CD4-positive, alpha-beta memory T cell (primary cell): ENCODE results near the gene RAD18. TPM values are rescaled to one million over a fixed set of nuclear protein-coding genes. Genes with fewer than 3 reads are reported as not detected.

ENCODE experiments used
- CTCF ChIA-PET: fragments of 350-600 bp; sonication (Branson Sonifier 250); formaldehyde crosslinking; loops from one replicate; lab custom pipeline; 2021; ENCODE audit warnings: inconsistent platforms; ENCODE audit not compliant: partially characterized antibody; lab: Charles Lee
- POLR2A ChIA-PET: fragments of 350-600 bp; sonication (Branson Sonifier 250); formaldehyde crosslinking; loops from one replicate; lab custom pipeline; 2021; ENCODE audit not compliant: partially characterized antibody; lab: Charles Lee
- DNase-seq, 5 donors: peaks; one replicate each; pipeline versions ENCODE4 v3.0.0 to v3.0.0-alpha.2; 2020 to 2022; ENCODE audit warnings: mixed read lengths in 1 of 5
- H3K27ac ChIP-seq: one replicate; pipeline ENCODE4 v1.7.0; 2013; ENCODE audit warnings: low read depth, low read length
- H3K27me3 ChIP-seq: 2 replicates; pipeline ENCODE4 v1.7.0; 2013; ENCODE audit warnings: mild to moderate bottlenecking, low read length, moderate library complexity; ENCODE audit not compliant: insufficient read depth
- H3K36me3 ChIP-seq: 2 replicates; pipeline ENCODE4 v1.7.0; 2013; ENCODE audit warnings: mild to moderate bottlenecking, low read length, moderate library complexity; ENCODE audit not compliant: insufficient read depth
- H3K4me1 ChIP-seq: 2 replicates; pipeline ENCODE4 v1.7.0; 2013; ENCODE audit warnings: mild to moderate bottlenecking, low read length, moderate library complexity; ENCODE audit not compliant: insufficient read depth
- H3K4me3 ChIP-seq, 2 donors: one replicate each; pipeline ENCODE4 v1.7.0; 2013; ENCODE audit warnings: low read length in 2 of 2, mild to moderate bottlenecking in 1 of 2
- H3K9me3 ChIP-seq, 2 donors: one replicate each; pipeline ENCODE4 v1.7.0; 2013; ENCODE audit warnings: low read length in 2 of 2, control low read depth in 1 of 2; ENCODE audit not compliant: control insufficient read depth in 1 of 2
- H3K27ac Mint-ChIP-seq, 7 donors: one replicate each; pipeline ENCODE4 v1.8.0; 2020 to 2021; ENCODE audit warnings: mixed read lengths in 7 of 7, mild to moderate bottlenecking in 6 of 7, inconsistent platforms in 3 of 7, moderate library complexity in 3 of 7
- H3K27me3 Mint-ChIP-seq, 2 donors: one replicate each; pipeline ENCODE4 v1.8.0; 2020 to 2021; ENCODE audit warnings: mixed read lengths in 2 of 2
- H3K36me3 Mint-ChIP-seq, 2 donors: one replicate each; pipeline ENCODE4 v1.8.0; 2020 to 2021; ENCODE audit warnings: mixed read lengths in 2 of 2, inconsistent platforms in 1 of 2, mild to moderate bottlenecking in 1 of 2
- H3K4me1 Mint-ChIP-seq, 4 donors: one replicate each; pipeline ENCODE4 v1.8.0; 2020 to 2021; ENCODE audit warnings: mixed read lengths in 4 of 4, mild to moderate bottlenecking in 1 of 4
- H3K4me3 Mint-ChIP-seq, 8 donors: one replicate each; pipeline ENCODE4 v1.8.0; 2020 to 2021; ENCODE audit warnings: mixed read lengths in 8 of 8, mild to moderate bottlenecking in 7 of 8, moderate library complexity in 6 of 8, inconsistent platforms in 3 of 8
- H3K9me3 Mint-ChIP-seq, 8 donors: one replicate each; pipeline ENCODE4 v1.8.0; 2020 to 2021; ENCODE audit warnings: mixed read lengths in 8 of 8, mild to moderate bottlenecking in 5 of 8, inconsistent platforms in 3 of 8, moderate library complexity in 1 of 8
- intact Hi-C: fragments of 100-400 bp; cut with micrococcal nuclease; formaldehyde crosslinking; loops from one replicate; pipeline ENCODE4 v1.15.1; 2023
- polyA plus RNA-seq, 2 donors: library from polyadenylated mRNA; unstranded; fragments of 300-500 nt; fragmentation: Illumina TruSeq; gene quantifications; one replicate each; pipeline ENCODE4 v1.2.3, GENCODE V29; 2021
- total RNA-seq, 2 experiments: library from RNA; stranded (reverse); gene quantifications; one replicate each; pipeline ENCODE4 v1.2.3, GENCODE V29; 2021

The RAD18 gene
- total and polyA plus RNA-seq, 4 experiments from 2014 or later: 11.9 to 17.6 (median 15.7) TPM

- intact Hi-C loops: no loop called here
- Mint-ChIP-seq H3K27ac (no peak overlapping the region), H3K36me3 (peaks cover 0 to 9% of the 10 kb centered on the region in 2 donors), H3K4me1 (peaks cover 6 to 21% (median 13%) of the 10 kb centered on the region in 4 donors), H3K4me3 (no peak overlapping the region), H3K9me3 (peaks cover 0 to 5% (median 0%) of the 10 kb centered on the region in 8 donors), H3K27me3 (peaks cover 5 to 8% of the 10 kb centered on the region in 2 donors)
- no peaks in the 10 kb centered on the region for H3K27me3 ChIP-seq
- no peak overlapping the region for H3K4me3 ChIP-seq
- H3K4me1 ChIP-seq: peaks cover 10% of the 10 kb centered on the region
- no peaks in the 10 kb centered on the region for H3K36me3 ChIP-seq
- POLR2A ChIA-PET: no interaction called here
- no peak overlapping the region for H3K27ac ChIP-seq
- no peak for DNase-seq
- CTCF ChIA-PET: interaction anchor here (13.1 kb wide), 1 partner anchor 335 kb away, joined by 227 read pairs; no protein-coding TSS in a partner anchor
- H3K9me3 ChIP-seq: no peaks in the 10 kb centered on the region
Observed at GRCh38 chr3:8967553-8967952, 4.3 kb upstream of the RAD18 start.

GRCh38 chr3:8966820-8967348 is 3.6 kb upstream of the RAD18 start:
- CTCF ChIA-PET: interaction anchor here (0.8 to 13.1 kb wide), 2 partner anchors 336 to 343 kb away, joined by 4 to 227 read pairs; no protein-coding TSS in a partner anchor
- H3K27ac Mint-ChIP-seq: peak overlapping the region in 1 of 7 donors; percentile 65

GRCh38 chr3:8966150-8966819 is 3.0 kb upstream of the RAD18 start:
- CTCF ChIA-PET: interaction anchor here (0.8 to 13.1 kb wide), 2 partner anchors 337 to 344 kb away, joined by 4 to 227 read pairs; no protein-coding TSS in a partner anchor
- POLR2A ChIA-PET: no interaction called here
- intact Hi-C loops: no loop called here
- Mint-ChIP-seq H3K4me3 (no peak overlapping the region), H3K36me3 (peaks cover 0 to 11% of the 10 kb centered on the region in 2 donors), H3K27me3 (peaks cover 5 to 8% of the 10 kb centered on the region in 2 donors), H3K4me1 (peaks cover 10 to 33% (median 21%) of the 10 kb centered on the region in 4 donors), H3K9me3 (peaks cover 0 to 5% (median 0%) of the 10 kb centered on the region in 8 donors), H3K27ac (peak overlapping the region in 2 of 7 donors; percentile 42 to 65)
- Histone ChIP-seq H3K9me3 (no peaks in the 10 kb centered on the region), H3K4me1 (peaks cover 21% of the 10 kb centered on the region), H3K4me3 (no peak overlapping the region), H3K27me3 (no peaks in the 10 kb centered on the region), H3K36me3 (no peaks in the 10 kb centered on the region), H3K27ac (no peak overlapping the region)
- no peak for DNase-seq

More at GRCh38 chr3:8966820-8967348, 3.6 kb upstream of the RAD18 start:
- no peak for DNase-seq
- peaks cover 0 to 5% (median 0%) of the 10 kb centered on the region in 8 donors for H3K9me3 Mint-ChIP-seq
- no peaks in the 10 kb centered on the region for H3K9me3 ChIP-seq
- peaks cover 16% of the 10 kb centered on the region for H3K4me1 ChIP-seq
- H3K27me3 ChIP-seq: no peaks in the 10 kb centered on the region
- H3K4me3 Mint-ChIP-seq: no peak overlapping the region
- no peaks in the 10 kb centered on the region for H3K36me3 ChIP-seq
- peaks cover 0 to 11% of the 10 kb centered on the region in 2 donors for H3K36me3 Mint-ChIP-seq
- POLR2A ChIA-PET: no interaction called here
- H3K4me3 ChIP-seq: no peak overlapping the region
- H3K27ac ChIP-seq: no peak overlapping the region
- H3K4me1 Mint-ChIP-seq: peaks cover 10 to 28% (median 19%) of the 10 kb centered on the region in 4 donors
- intact Hi-C loops: no loop called here
- H3K27me3 Mint-ChIP-seq: peaks cover 5 to 8% of the 10 kb centered on the region in 2 donors

GRCh38 chr3:8964436-8965370 is 1.4 kb upstream of the RAD18 start:
- H3K4me1 ChIP-seq: peaks cover 21% of the 10 kb centered on the region
- peaks cover 4 to 5% of the 10 kb centered on the region in 2 donors for H3K27me3 Mint-ChIP-seq
- no peak overlapping the region for H3K4me3 ChIP-seq
- no peaks in the 10 kb centered on the region for H3K27me3 ChIP-seq
- no peak overlapping the region for H3K27ac ChIP-seq
- POLR2A ChIA-PET: no interaction called here
- peak overlapping the region; percentile 92 to 97 (median 94) for H3K4me3 Mint-ChIP-seq
- H3K9me3 ChIP-seq: no peaks in the 10 kb centered on the region
- peaks cover 0 to 11% of the 10 kb centered on the region in 2 donors for H3K36me3 Mint-ChIP-seq
- H3K27ac Mint-ChIP-seq: peak overlapping the region in 6 of 7 donors; percentile 3 to 98 (median 78)
- peaks cover 0 to 5% (median 0%) of the 10 kb centered on the region in 8 donors for H3K9me3 Mint-ChIP-seq
- DNase-seq: no peak
- peaks cover 13 to 35% (median 23%) of the 10 kb centered on the region in 4 donors for H3K4me1 Mint-ChIP-seq
- CTCF ChIA-PET: interaction anchor here (13.1 kb wide), 1 partner anchor 338 kb away, joined by 227 read pairs; no protein-coding TSS in a partner anchor
- no peaks in the 10 kb centered on the region for H3K36me3 ChIP-seq
- intact Hi-C loops: no loop called here

GRCh38 chr3:8962226-8962861 is 928 bp downstream of the RAD18 start:
- peak in 1 of 5 donors; percentile 35 for DNase-seq
- peaks cover 0 to 1% of the 10 kb centered on the region in 2 donors for H3K27me3 Mint-ChIP-seq
- peaks cover 13 to 25% of the 10 kb centered on the region in 2 donors for H3K36me3 Mint-ChIP-seq
- peak overlapping the region; percentile 92 to 97 (median 94) for H3K4me3 Mint-ChIP-seq
- ChIA-PET CTCF (interaction anchor here (1.2 kb wide), 2 partner anchors 287 to 340 kb away, joined by 3 read pairs; partner anchors contain the start of gene SRGAP3), POLR2A (interaction anchor here (0.6 to 1.8 kb wide), 2 partner anchors 401 to 688 kb away, joined by 3 to 7 read pairs; partner anchors contain the start of gene THUMPD3)
- H3K4me1 Mint-ChIP-seq: peaks cover 14 to 39% (median 23%) of the 10 kb centered on the region in 4 donors
- Histone ChIP-seq H3K27me3 (no peaks in the 10 kb centered on the region), H3K4me3 (peak overlapping the region; percentile 87 to 92), H3K27ac (peak overlapping the region; percentile 94), H3K36me3 (no peaks in the 10 kb centered on the region), H3K9me3 (no peaks in the 10 kb centered on the region), H3K4me1 (peaks cover 21% of the 10 kb centered on the region)
- peak overlapping the region; percentile 96 to 99 (median 98) for H3K27ac Mint-ChIP-seq
- intact Hi-C loops: loop anchor here (2.0 kb wide), 1 partner anchor 1358 kb away; the partner anchor contains the start of gene SEC13
- H3K9me3 Mint-ChIP-seq: peaks cover 0 to 5% (median 0%) of the 10 kb centered on the region in 8 donors

- Histone ChIP-seq H3K27ac (no peak overlapping the region), H3K4me3 (no peak overlapping the region), H3K27me3 (no peaks in the 10 kb centered on the region), H3K4me1 (peaks cover 21% of the 10 kb centered on the region), H3K9me3 (no peaks in the 10 kb centered on the region), H3K36me3 (no peaks in the 10 kb centered on the region)
- CTCF ChIA-PET: interaction anchor here (1.5 to 1.9 kb wide), 2 partner anchors 343 to 344 kb away, joined by 4 to 5 read pairs; no protein-coding TSS in a partner anchor
- intact Hi-C loops: no loop called here
- H3K36me3 Mint-ChIP-seq: peaks cover 31 to 41% of the 10 kb centered on the region in 2 donors
- H3K4me3 Mint-ChIP-seq: no peak overlapping the region
- peaks cover 0 to 2% (median 0%) of the 10 kb centered on the region in 8 donors for H3K9me3 Mint-ChIP-seq
- peak overlapping the region in 2 of 7 donors; percentile 30 to 50 for H3K27ac Mint-ChIP-seq
- POLR2A ChIA-PET: no interaction called here
- no peak for DNase-seq
- H3K4me1 Mint-ChIP-seq: peaks cover 14 to 39% (median 26%) of the 10 kb centered on the region in 4 donors
- H3K27me3 Mint-ChIP-seq: no peaks in the 10 kb centered on the region
Observed at GRCh38 chr3:8959668-8960067, 3.6 kb downstream of the RAD18 start.
